Epithelial cell of proximal tubule (primary cell): ENCODE data around the gene ZNF575. TPM values are rescaled to one million over a fixed set of nuclear protein-coding genes. Genes with fewer than 3 reads are reported as not detected.
"Not testable (repeated sequence)": the region's sequence is repeated elsewhere in the genome, so short reads cannot be mapped to it uniquely, and the experiment has no call there.

ENCODE experiments used
- DNase-seq: peaks from one replicate; pipeline ENCODE4 v3.0.0-alpha.2; 2011; ENCODE audit warnings: low read depth
- H3K4me3 ChIP-seq: 2 replicates; pipeline ENCODE4 v1.5.1; 2011; ENCODE audit warnings: low read depth, mild to moderate bottlenecking, low read length
- CTCF ChIP-seq: conservative IDR thresholded peaks from 2 replicates; pipeline ENCODE4 v1.5.1; 2012; ENCODE audit warnings: low read depth, mild to moderate bottlenecking, low read length
- total RNA-seq: library from RNA; depleted of rRNA; stranded (reverse); fragments of >200 nt; gene quantifications from 2 replicates; pipeline ENCODE4 v1.2.3, GENCODE V29; 2015

ZNF575 gene
- total RNA-seq, 1 donor from 2014 or later, result not detected

GRCh38 chr19:43506629-43507028, 26.4 kb upstream of the ZNF575 start:
- no peak for DNase-seq
- H3K4me3 ChIP-seq, result no peak overlapping the region
- TF ChIP-seq CTCF, result no peak

GRCh38 chr19:43507880-43508279, 25.1 kb upstream of the ZNF575 start:
- TF ChIP-seq CTCF, result no peak

DNA sequence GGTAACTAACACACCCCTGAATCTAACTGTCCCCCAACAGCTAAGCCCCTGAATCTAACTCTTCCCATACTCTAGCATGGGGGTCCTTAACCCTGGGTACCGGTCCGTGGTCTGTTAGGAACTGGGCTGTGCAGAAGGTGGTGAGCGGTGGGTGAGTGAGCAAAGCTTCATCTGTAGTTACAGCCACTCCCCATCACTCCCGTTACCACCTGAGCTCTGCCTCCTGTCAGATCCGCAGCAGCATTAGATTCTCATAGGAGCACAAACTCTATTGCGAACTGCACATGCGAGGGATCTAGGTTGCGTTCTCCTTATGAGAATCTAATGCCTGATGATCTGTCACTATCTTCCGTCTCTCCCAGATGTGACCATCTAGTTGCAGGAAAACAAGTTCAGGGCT, 22.3 kb upstream of the ZNF575 start:
- TF ChIP-seq CTCF, result no peak
- no peak for DNase-seq
- H3K4me3 ChIP-seq, result no peak overlapping the region

More at GRCh38 chr19:43507880-43508279, 25.1 kb upstream of the ZNF575 start:
- DNase-seq, result no peak
- no peak overlapping the region for H3K4me3 ChIP-seq

DNA sequence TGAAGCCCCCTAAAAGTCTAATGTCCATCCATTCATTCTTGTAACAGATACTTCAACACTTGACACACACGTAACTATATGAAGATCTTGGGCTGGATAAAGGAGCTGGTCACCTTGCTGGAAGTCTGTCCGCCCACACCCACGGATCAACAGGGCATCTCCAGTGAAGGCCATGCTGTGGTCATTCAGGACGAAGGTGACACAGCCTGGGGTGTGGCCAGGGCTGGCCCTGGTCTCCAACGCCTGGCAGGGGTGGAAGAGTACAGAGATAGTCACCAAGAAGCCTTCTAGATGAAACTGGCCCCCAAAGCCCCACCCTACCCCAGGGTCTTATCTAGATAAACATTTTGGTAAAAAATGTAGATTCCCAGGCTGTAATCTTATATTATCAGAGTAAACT, 21.7 kb upstream of the ZNF575 start:
- no peak for DNase-seq
- no peak for TF ChIP-seq CTCF
- H3K4me3 ChIP-seq, result no peak overlapping the region

- H3K4me3 ChIP-seq, DNase-seq: not testable (repeated sequence)
These were observed 20.6 kb upstream of the ZNF575 start for GRCh38 chr19:43512399-43512798.

DNA sequence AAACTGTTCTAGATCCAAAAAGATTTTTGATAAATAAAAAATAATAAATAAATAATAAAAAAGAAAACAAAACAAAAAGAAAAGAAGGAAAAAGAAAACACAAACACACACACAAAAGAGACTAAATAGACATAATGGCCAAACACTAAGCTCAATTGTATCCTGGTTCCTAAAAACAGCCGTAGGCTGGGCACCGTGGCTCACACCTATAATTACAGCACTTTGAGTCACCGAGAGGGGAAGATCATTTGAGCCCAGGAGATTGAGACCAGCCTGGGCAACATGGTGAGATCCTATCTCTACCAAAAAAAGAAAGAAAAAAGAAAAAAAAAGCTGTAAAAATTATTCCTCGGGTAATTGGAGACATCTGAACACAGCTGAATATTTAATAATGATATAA, 14.9 kb upstream of the ZNF575 start:
- no peak overlapping the region for H3K4me3 ChIP-seq
- no peak for TF ChIP-seq CTCF
- no peak for DNase-seq

GRCh38 chr19:43519436-43520088, 13.4 kb upstream of the ZNF575 start:
- peak; percentile 97 for TF ChIP-seq CTCF
- no peak for DNase-seq
- H3K4me3 ChIP-seq, result no peak overlapping the region
